Measurements from ENCODE around the gene CENPT. TPM values are rescaled to one million over a fixed set of nuclear protein-coding genes. Genes with fewer than 3 reads are reported as not detected.

CENPT gene
- total RNA-seq: 27.9 TPM
- long read RNA-seq, transcript CENPT-218 (12 exons, 2,133 nt): major isoform, 8 of 70 reads
- long read RNA-seq, partial matches to known transcripts: 38 of 70 reads
- long read RNA-seq, other reads (novel, unspliced or antisense): 22 of 70 reads

GRCh38 chr16:67847064-67847861 is at the start of gene CENPT:
Gene CENPT (minus strand): TSS chr16:67847693. CDS start chr16:67833859, 13,834 bp downstream.
- intact Hi-C loops (cut with DNase I): loop anchor here (2.0 kb wide), 1 partner anchor 16 kb away; no protein-coding TSS in a partner anchor
- no peak for DNase-seq (ENCODE audit: low spot score)

- DNase-seq (ENCODE audit: low spot score): no peak
- intact Hi-C loops (cut with DNase I): no loop called here
These were observed 49.7 kb upstream of the CENPT start for GRCh38 chr16:67897231-67897630.

GRCh38 chr16:67893743-67894399 is 46.4 kb upstream of the CENPT start:
- intact Hi-C loops (cut with DNase I): loop anchor here (5.0 kb wide), 1 partner anchor 128 kb away; the partner anchor contains the start of genes DDX28 and DUS2

GRCh38 chr16:67892899-67893742 is 45.6 kb upstream of the CENPT start, which contains the start of gene PSKH1:
Gene PSKH1 (plus strand): TSS chr16:67893254. CDS start chr16:67908750, 15,496 bp downstream.
- DNase-seq (ENCODE audit: low spot score): peak; percentile 99
- intact Hi-C loops (cut with DNase I): loop anchor here (5.0 kb wide), 1 partner anchor 129 kb away; the partner anchor contains the start of genes DDX28 and DUS2

More at GRCh38 chr16:67893743-67894399, 46.4 kb upstream of the CENPT start:
- no peak for DNase-seq (ENCODE audit: low spot score)

GRCh38 chr16:67892375-67892774 is 44.9 kb upstream of the CENPT start:
- DNase-seq (ENCODE audit: low spot score): no peak
- intact Hi-C loops (cut with DNase I): loop anchor here (5.0 kb wide), 1 partner anchor 130 kb away; the partner anchor contains the start of genes DDX28 and DUS2

- DNase-seq (ENCODE audit: low spot score): no peak
- intact Hi-C loops (cut with DNase I): loop anchor here (10.0 kb wide), 1 partner anchor 346 kb away; the partner anchor contains the start of gene ESRP2
These were observed 40.8 kb upstream of the CENPT start for GRCh38 chr16:67888331-67888730.

- no peak for DNase-seq (ENCODE audit: low spot score)
- intact Hi-C loops (cut with DNase I): loop anchor here (10.0 kb wide), 1 partner anchor 348 kb away; the partner anchor contains the start of gene ESRP2
These were observed 38.9 kb upstream of the CENPT start for GRCh38 chr16:67886387-67886786.

- DNase-seq (ENCODE audit: low spot score): no peak
- intact Hi-C loops (cut with DNase I): loop anchor here (10.0 kb wide), 1 partner anchor 349 kb away; the partner anchor contains the start of gene ESRP2
These were observed 38.5 kb upstream of the CENPT start for GRCh38 chr16:67885976-67886375.

GRCh38 chr16:67885545-67885944 is 38.1 kb upstream of the CENPT start:
- DNase-seq (ENCODE audit: low spot score): no peak
- intact Hi-C loops (cut with DNase I): loop anchor here (10.0 kb wide), 1 partner anchor 349 kb away; the partner anchor contains the start of gene ESRP2

- intact Hi-C loops (cut with DNase I): loop anchor here (10.0 kb wide), 1 partner anchor 350 kb away; the partner anchor contains the start of gene ESRP2
- peak; percentile 94 for DNase-seq (ENCODE audit: low spot score)
These were observed 37.2 kb upstream of the CENPT start, which contains the start of gene NRN1L for GRCh38 chr16:67884684-67885083. Gene NRN1L (plus strand): TSS chr16:67884885. CDS start chr16:67884904, 19 bp downstream.

GRCh38 chr16:67883872-67884261 is 36.4 kb upstream of the CENPT start:
- intact Hi-C loops (cut with DNase I): loop anchor here (2.0 to 10.0 kb wide), 2 partner anchors 45 to 351 kb away; partner anchors contain the start of gene ESRP2
- DNase-seq (ENCODE audit: low spot score): no peak

GRCh38 chr16:67883146-67883871 is 35.8 kb upstream of the CENPT start:
- intact Hi-C loops (cut with DNase I): loop anchor here (2.0 to 10.0 kb wide), 2 partner anchors 45 to 351 kb away; partner anchors contain the start of gene ESRP2
- peak; percentile 80 for DNase-seq (ENCODE audit: low spot score)

GRCh38 chr16:67882374-67883145 is 35.1 kb upstream of the CENPT start:
- intact Hi-C loops (cut with DNase I): loop anchor here (2.0 to 10.0 kb wide), 2 partner anchors 46 to 352 kb away; partner anchors contain the start of gene ESRP2
- DNase-seq (ENCODE audit: low spot score): peak; percentile 86

- DNase-seq (ENCODE audit: low spot score): peak; percentile 79
These were observed 34.2 kb upstream of the CENPT start for GRCh38 chr16:67881621-67882161.

GRCh38 chr16:67880584-67880983 is 33.1 kb upstream of the CENPT start:
- no peak for DNase-seq (ENCODE audit: low spot score)
- intact Hi-C loops (cut with DNase I): loop anchor here (10.0 kb wide), 1 partner anchor 354 kb away; the partner anchor contains the start of gene ESRP2

More at GRCh38 chr16:67881621-67882161, 34.2 kb upstream of the CENPT start:
- intact Hi-C loops (cut with DNase I): loop anchor here (2.0 to 10.0 kb wide), 2 partner anchors 47 to 353 kb away; partner anchors contain the start of gene ESRP2

- intact Hi-C loops (cut with DNase I): loop anchor here (10.0 kb wide), 1 partner anchor 355 kb away; the partner anchor contains the start of gene ESRP2
- no peak for DNase-seq (ENCODE audit: low spot score)
These were observed 32.4 kb upstream of the CENPT start for GRCh38 chr16:67879936-67880335.

Data from cardiac septum (tissue), 1 donor.